Liver (tissue), 3 donors: Measurements from ENCODE around the gene F13B.
"Not testable (repeated sequence)": the region's sequence is repeated elsewhere in the genome, so short reads cannot be mapped to it uniquely, and the experiment has no call there.

Experiments
- EGR1 ChIP-seq, 2 donors: IDR thresholded peaks; 2 replicates each; pipeline ENCODE4 v1.6.1; 2016 to 2018; ENCODE audit warnings: antibody characterized with exemption in 2 of 2, low read depth in 2 of 2
- FOXA1 ChIP-seq: IDR thresholded peaks from 2 replicates; pipeline ENCODE4 v1.6.1; 2016; ENCODE audit warnings: antibody characterized with exemption
- GABPA ChIP-seq, 2 donors: IDR thresholded peaks in 1 of 2; conservative IDR thresholded peaks in 1 of 2; 2 replicates each; pipeline ENCODE4 v1.6.1; 2016; ENCODE audit warnings: antibody characterized with exemption in 2 of 2, mild to moderate bottlenecking in 1 of 2, moderate library complexity in 1 of 2
- JUND ChIP-seq, 2 donors: IDR thresholded peaks; 2 replicates each; pipeline ENCODE4 v1.6.1; 2016; ENCODE audit warnings: antibody characterized with exemption in 2 of 2
- MAX ChIP-seq: IDR thresholded peaks from 2 replicates; pipeline ENCODE4 v1.6.1; 2016; ENCODE audit warnings: antibody characterized with exemption
- NR2F2 ChIP-seq: IDR thresholded peaks from 2 replicates; pipeline ENCODE4 v1.6.1; 2016; ENCODE audit warnings: antibody characterized with exemption
- RXRA ChIP-seq, 2 donors: IDR thresholded peaks; 2 replicates each; pipeline ENCODE4 v1.6.1; 2017 to 2018; ENCODE audit warnings: antibody characterized with exemption in 2 of 2, mild to moderate bottlenecking in 1 of 2
- SP1 ChIP-seq: IDR thresholded peaks from 2 replicates; pipeline ENCODE4 v1.6.1; 2018; ENCODE audit warnings: antibody characterized with exemption, mild to moderate bottlenecking
- TAF1 ChIP-seq: conservative IDR thresholded peaks from 2 replicates; pipeline ENCODE4 v1.6.1; 2016; ENCODE audit warnings: antibody characterized with exemption, mild to moderate bottlenecking
- YY1 ChIP-seq: IDR thresholded peaks from 2 replicates; pipeline ENCODE4 v1.6.1; 2016; ENCODE audit warnings: antibody characterized with exemption, mild to moderate bottlenecking
- TF ChIP-seq, protein P1 (sequence below): fragments of 150-350 bp; IDR thresholded peaks from 2 replicates; pipeline ENCODE4 v1.5.1; 2017; ENCODE audit warnings: improper control_type of control experiment, low read depth, low read length; ENCODE audit not compliant: missing input control
- TF ChIP-seq, protein P2 (sequence below): IDR thresholded peaks from 2 replicates; pipeline ENCODE4 v1.6.1; 2016; ENCODE audit warnings: antibody characterized with exemption
- TF ChIP-seq, protein P3 (sequence below): IDR thresholded peaks from 2 replicates; pipeline ENCODE4 v1.6.1; 2016; ENCODE audit warnings: antibody characterized with exemption, mild to moderate bottlenecking
- TF ChIP-seq, protein P4 (sequence below): IDR thresholded peaks from 2 replicates; pipeline ENCODE4 v1.6.1; 2016; ENCODE audit warnings: antibody characterized with exemption
- donor health status: healthy.
- donor health status: healthy.

DNA sequence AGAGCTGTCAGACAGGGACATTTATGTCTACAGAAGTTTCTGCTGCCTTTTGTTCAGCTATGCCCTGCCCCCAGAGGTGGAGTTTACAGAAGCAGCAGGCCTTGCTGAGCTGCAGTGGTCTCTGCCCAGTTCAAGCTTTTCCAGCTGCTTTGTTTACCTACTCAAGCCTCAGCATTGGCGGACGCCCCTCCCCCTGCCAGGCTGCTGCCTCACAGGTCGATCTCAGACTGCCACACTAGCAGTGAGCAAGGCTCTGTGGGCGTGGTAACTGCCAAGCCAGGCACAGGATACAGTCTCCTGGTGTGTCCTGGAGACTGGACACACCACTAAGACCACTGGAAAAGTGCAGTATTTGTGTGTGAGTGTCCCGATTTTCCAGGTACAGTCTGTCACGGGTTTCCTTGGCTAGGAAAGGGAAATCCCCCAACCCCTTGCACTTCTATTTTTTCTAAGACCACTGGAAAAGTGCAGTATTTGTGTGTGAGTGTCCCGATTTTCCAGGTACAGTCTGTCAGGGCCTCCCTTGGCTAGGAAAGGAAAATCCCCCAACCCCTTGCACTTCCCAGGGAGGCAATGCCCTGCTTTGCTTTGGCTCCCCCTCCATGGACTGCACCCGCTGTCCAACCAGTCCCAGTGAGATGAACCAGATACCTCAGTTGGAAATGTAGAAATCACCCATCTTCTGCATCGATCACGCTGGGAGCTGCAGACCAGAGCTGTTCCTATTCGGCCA lies 75.0 kb downstream of the F13B start:
- TF ChIP-seq, protein P1, sequence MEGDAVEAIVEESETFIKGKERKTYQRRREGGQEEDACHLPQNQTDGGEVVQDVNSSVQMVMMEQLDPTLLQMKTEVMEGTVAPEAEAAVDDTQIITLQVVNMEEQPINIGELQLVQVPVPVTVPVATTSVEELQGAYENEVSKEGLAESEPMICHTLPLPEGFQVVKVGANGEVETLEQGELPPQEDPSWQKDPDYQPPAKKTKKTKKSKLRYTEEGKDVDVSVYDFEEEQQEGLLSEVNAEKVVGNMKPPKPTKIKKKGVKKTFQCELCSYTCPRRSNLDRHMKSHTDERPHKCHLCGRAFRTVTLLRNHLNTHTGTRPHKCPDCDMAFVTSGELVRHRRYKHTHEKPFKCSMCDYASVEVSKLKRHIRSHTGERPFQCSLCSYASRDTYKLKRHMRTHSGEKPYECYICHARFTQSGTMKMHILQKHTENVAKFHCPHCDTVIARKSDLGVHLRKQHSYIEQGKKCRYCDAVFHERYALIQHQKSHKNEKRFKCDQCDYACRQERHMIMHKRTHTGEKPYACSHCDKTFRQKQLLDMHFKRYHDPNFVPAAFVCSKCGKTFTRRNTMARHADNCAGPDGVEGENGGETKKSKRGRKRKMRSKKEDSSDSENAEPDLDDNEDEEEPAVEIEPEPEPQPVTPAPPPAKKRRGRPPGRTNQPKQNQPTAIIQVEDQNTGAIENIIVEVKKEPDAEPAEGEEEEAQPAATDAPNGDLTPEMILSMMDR: not testable (repeated sequence)
- TF ChIP-seq SP1 (peak; percentile 87), EGR1 (IDR thresholded peaks at IDR 0.05; ENCODE audit: low read depth in 2 of 2) (peak; percentile 21 to 27), MAX (peak; percentile 68), JUND (IDR thresholded peaks at IDR 0.05) (peak; percentile 78 to 81), TAF1 (peak; percentile 40), FOXA1 (peak; percentile 88), YY1 (peak; percentile 66), RXRA (IDR thresholded peaks at IDR 0.05) (peak; percentile 77 to 82)
- not testable (repeated sequence) for TF ChIP-seq GABPA (IDR thresholded peaks at IDR 0.05 in 1 of 2, conservative IDR thresholded peaks at IDR 0.05 in 1 of 2); NR2F2
- TF ChIP-seq, protein P2, sequence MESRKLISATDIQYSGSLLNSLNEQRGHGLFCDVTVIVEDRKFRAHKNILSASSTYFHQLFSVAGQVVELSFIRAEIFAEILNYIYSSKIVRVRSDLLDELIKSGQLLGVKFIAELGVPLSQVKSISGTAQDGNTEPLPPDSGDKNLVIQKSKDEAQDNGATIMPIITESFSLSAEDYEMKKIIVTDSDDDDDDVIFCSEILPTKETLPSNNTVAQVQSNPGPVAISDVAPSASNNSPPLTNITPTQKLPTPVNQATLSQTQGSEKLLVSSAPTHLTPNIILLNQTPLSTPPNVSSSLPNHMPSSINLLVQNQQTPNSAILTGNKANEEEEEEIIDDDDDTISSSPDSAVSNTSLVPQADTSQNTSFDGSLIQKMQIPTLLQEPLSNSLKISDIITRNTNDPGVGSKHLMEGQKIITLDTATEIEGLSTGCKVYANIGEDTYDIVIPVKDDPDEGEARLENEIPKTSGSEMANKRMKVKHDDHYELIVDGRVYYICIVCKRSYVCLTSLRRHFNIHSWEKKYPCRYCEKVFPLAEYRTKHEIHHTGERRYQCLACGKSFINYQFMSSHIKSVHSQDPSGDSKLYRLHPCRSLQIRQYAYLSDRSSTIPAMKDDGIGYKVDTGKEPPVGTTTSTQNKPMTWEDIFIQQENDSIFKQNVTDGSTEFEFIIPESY: peak; percentile 70
- TF ChIP-seq, protein P3, sequence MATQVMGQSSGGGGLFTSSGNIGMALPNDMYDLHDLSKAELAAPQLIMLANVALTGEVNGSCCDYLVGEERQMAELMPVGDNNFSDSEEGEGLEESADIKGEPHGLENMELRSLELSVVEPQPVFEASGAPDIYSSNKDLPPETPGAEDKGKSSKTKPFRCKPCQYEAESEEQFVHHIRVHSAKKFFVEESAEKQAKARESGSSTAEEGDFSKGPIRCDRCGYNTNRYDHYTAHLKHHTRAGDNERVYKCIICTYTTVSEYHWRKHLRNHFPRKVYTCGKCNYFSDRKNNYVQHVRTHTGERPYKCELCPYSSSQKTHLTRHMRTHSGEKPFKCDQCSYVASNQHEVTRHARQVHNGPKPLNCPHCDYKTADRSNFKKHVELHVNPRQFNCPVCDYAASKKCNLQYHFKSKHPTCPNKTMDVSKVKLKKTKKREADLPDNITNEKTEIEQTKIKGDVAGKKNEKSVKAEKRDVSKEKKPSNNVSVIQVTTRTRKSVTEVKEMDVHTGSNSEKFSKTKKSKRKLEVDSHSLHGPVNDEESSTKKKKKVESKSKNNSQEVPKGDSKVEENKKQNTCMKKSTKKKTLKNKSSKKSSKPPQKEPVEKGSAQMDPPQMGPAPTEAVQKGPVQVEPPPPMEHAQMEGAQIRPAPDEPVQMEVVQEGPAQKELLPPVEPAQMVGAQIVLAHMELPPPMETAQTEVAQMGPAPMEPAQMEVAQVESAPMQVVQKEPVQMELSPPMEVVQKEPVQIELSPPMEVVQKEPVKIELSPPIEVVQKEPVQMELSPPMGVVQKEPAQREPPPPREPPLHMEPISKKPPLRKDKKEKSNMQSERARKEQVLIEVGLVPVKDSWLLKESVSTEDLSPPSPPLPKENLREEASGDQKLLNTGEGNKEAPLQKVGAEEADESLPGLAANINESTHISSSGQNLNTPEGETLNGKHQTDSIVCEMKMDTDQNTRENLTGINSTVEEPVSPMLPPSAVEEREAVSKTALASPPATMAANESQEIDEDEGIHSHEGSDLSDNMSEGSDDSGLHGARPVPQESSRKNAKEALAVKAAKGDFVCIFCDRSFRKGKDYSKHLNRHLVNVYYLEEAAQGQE: peak; percentile 23
- TF ChIP-seq, protein P4, sequence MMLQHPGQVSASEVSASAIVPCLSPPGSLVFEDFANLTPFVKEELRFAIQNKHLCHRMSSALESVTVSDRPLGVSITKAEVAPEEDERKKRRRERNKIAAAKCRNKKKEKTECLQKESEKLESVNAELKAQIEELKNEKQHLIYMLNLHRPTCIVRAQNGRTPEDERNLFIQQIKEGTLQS: not testable (repeated sequence)
